Peyer's patch (tissue), 4 donors: ENCODE results near the gene RGS1.

Experiments used
- POLR2A ChIP-seq, 2 donors: fragments of 450-650 bp; IDR thresholded peaks; one replicate each; pipeline ENCODE4 v1.5.1; 2017; ENCODE audit warnings: antibody characterized with exemption in 2 of 2, mild to moderate bottlenecking in 2 of 2, moderate library complexity in 2 of 2
- TF ChIP-seq, protein P1 (sequence below), 6 experiments: fragments of 450-650 bp in 4 of 6; fragments of 200-600 bp in 2 of 6; sonication (generic) in 1 of 6; IDR thresholded peaks; one replicate each; pipeline ENCODE4 v1.5.1; 2017 to 2019; ENCODE audit warnings: antibody characterized with exemption in 6 of 6, mild to moderate bottlenecking in 3 of 6, moderate library complexity in 1 of 6

DNA sequence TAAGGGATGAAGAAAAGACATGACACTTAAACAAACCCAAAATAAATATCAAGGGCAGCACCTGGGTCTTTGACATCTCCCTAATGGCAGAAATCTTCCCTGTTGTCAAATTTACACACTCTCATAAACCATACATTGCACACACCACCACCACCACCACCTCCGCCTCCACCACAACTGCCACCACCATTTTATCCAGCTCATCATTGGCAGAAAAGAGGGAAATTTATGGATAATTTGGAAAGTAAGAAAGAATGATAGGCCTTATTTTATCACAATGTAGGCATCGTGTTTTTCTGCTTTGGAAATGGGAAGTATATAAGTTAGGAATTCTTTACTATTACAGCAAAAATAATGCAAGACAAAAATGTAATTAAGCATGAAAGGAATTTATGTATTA is 33.1 kb downstream of the RGS1 start:
- TF ChIP-seq, protein P1, sequence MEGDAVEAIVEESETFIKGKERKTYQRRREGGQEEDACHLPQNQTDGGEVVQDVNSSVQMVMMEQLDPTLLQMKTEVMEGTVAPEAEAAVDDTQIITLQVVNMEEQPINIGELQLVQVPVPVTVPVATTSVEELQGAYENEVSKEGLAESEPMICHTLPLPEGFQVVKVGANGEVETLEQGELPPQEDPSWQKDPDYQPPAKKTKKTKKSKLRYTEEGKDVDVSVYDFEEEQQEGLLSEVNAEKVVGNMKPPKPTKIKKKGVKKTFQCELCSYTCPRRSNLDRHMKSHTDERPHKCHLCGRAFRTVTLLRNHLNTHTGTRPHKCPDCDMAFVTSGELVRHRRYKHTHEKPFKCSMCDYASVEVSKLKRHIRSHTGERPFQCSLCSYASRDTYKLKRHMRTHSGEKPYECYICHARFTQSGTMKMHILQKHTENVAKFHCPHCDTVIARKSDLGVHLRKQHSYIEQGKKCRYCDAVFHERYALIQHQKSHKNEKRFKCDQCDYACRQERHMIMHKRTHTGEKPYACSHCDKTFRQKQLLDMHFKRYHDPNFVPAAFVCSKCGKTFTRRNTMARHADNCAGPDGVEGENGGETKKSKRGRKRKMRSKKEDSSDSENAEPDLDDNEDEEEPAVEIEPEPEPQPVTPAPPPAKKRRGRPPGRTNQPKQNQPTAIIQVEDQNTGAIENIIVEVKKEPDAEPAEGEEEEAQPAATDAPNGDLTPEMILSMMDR (IDR thresholded peaks at IDR 0.05) = no peak
- TF ChIP-seq POLR2A (IDR thresholded peaks at IDR 0.05) = no peak
